Measurements from ENCODE around the gene SLC4A5. TPM values are rescaled to one million over a fixed set of nuclear protein-coding genes. Genes with fewer than 3 reads are reported as not detected.

SLC4A5 gene
- total RNA-seq, 1 donor from 2014 or later, result 4.2 TPM

GRCh38 chr2:74227646-74228045 lies 115.6 kb downstream of the SLC4A5 start:
- Histone ChIP-seq H3K27me3 (ENCODE audit: low read depth) (no peaks in the 10 kb centered on the region), H3K27ac (no peak overlapping the region), H3K9me3 (no peaks in the 10 kb centered on the region), H3K36me3 (no peaks in the 10 kb centered on the region), H3K4me3 (no peak overlapping the region), H3K4me1 (no peaks in the 10 kb centered on the region)
- intact Hi-C loops (cut with DNase I), result no loop called here
- ATAC-seq, result no peak
- no peak for DNase-seq
- no peak for TF ChIP-seq CTCF (IDR thresholded peaks at IDR 0.05)

- ATAC-seq (peak in 1 of 2 donors; percentile 9), DNase-seq (no peak)
- H3K36me3 ChIP-seq, result no peaks in the 10 kb centered on the region
- no peaks in the 10 kb centered on the region for H3K4me1 ChIP-seq
- H3K27me3 ChIP-seq (ENCODE audit: low read depth), result no peaks in the 10 kb centered on the region
- no peaks in the 10 kb centered on the region for H3K9me3 ChIP-seq
- H3K27ac ChIP-seq, result no peak overlapping the region
- no peak overlapping the region for H3K4me3 ChIP-seq
- TF ChIP-seq CTCF (IDR thresholded peaks at IDR 0.05), result no peak
- intact Hi-C loops (cut with DNase I), result no loop called here
Observed at GRCh38 chr2:74226648-74227213, 116.5 kb downstream of the SLC4A5 start.

GRCh38 chr2:74225698-74226459 lies 117.3 kb downstream of the SLC4A5 start:
- no peaks in the 10 kb centered on the region for H3K9me3 ChIP-seq
- no peak for TF ChIP-seq CTCF (IDR thresholded peaks at IDR 0.05)
- H3K4me1 ChIP-seq, result no peaks in the 10 kb centered on the region
- ATAC-seq (no peak), DNase-seq (no peak)
- no peaks in the 10 kb centered on the region for H3K27me3 ChIP-seq (ENCODE audit: low read depth)
- H3K36me3 ChIP-seq, result no peaks in the 10 kb centered on the region
- H3K4me3 ChIP-seq, result no peak overlapping the region
- intact Hi-C loops (cut with DNase I), result no loop called here
- no peak overlapping the region for H3K27ac ChIP-seq

- no peak for DNase-seq
- intact Hi-C loops (cut with DNase I), result no loop called here
- Histone ChIP-seq H3K27me3 (ENCODE audit: low read depth) (no peaks in the 10 kb centered on the region), H3K36me3 (no peaks in the 10 kb centered on the region), H3K4me3 (no peak overlapping the region), H3K4me1 (no peaks in the 10 kb centered on the region), H3K9me3 (no peaks in the 10 kb centered on the region), H3K27ac (no peak overlapping the region)
- no peak for TF ChIP-seq CTCF (IDR thresholded peaks at IDR 0.05)
- no peak for ATAC-seq
Observed at GRCh38 chr2:74223941-74224770, 119.1 kb downstream of the SLC4A5 start.

- TF ChIP-seq CTCF (IDR thresholded peaks at IDR 0.05), result no peak
- intact Hi-C loops (cut with DNase I), result no loop called here
- Histone ChIP-seq H3K27ac (no peak overlapping the region), H3K4me1 (no peaks in the 10 kb centered on the region), H3K4me3 (no peak overlapping the region), H3K27me3 (ENCODE audit: low read depth) (no peaks in the 10 kb centered on the region), H3K36me3 (peaks cover 9% of the 10 kb centered on the region), H3K9me3 (no peaks in the 10 kb centered on the region)
- ATAC-seq, result no peak
- DNase-seq, result no peak
Observed at GRCh38 chr2:74222300-74222650, 120.9 kb downstream of the SLC4A5 start.
